HCT116 (cell line): ENCODE measurements around the gene NOD1.

ENCODE experiments used
- CTCF ChIP-seq, 3 experiments: fragments of 200-600 bp in 1 of 3; sonication (generic) in 1 of 3; IDR thresholded peaks in 2 of 3; conservative IDR thresholded peaks in 1 of 3; 2 replicates each; pipeline ENCODE4 v1.5.1; 2012 to 2017; ENCODE audit warnings: low read depth in 2 of 3, low read length in 2 of 3, antibody characterized with exemption in 1 of 3, borderline replicate concordance in 1 of 3, control low read depth in 1 of 3, mild to moderate bottlenecking in 1 of 3, mixed read lengths in 1 of 3, mixed run types in 1 of 3, moderate library complexity in 1 of 3; ENCODE audit not compliant: insufficient read depth in 1 of 3
- EZH2 ChIP-seq: fragments of 200-600 bp; sonication (generic); IDR thresholded peaks from 2 replicates; pipeline ENCODE4 v1.6.1; 2017; ENCODE audit warnings: antibody characterized with exemption, mixed run types
- POLR2A ChIP-seq: IDR thresholded peaks from 2 replicates; pipeline ENCODE4 v1.7.0; 2011; ENCODE audit warnings: borderline replicate concordance; ENCODE audit not compliant: insufficient read depth, insufficient read length; ENCODE audit errors: extremely low read depth

- TF ChIP-seq CTCF (IDR thresholded peaks at IDR 0.05 in 2 of 3, conservative IDR thresholded peaks at IDR 0.05 in 1 of 3; ENCODE audit: borderline replicate concordance in 1 of 3, insufficient read depth in 1 of 3, low read depth in 2 of 3, low read length in 2 of 3) (no peak), POLR2A (no peak), EZH2 (no peak)
Measured at GRCh38 chr7:30423788-30424505, 54.6 kb downstream of the NOD1 start.
